ENCODE results near the gene PHIP. TPM values are rescaled to one million over a fixed set of nuclear protein-coding genes. Genes with fewer than 3 reads are reported as not detected.

The PHIP gene
- total RNA-seq, 4 donors from 2014 or later, result 32.2 to 41.0 (median 36.8) TPM

DNA sequence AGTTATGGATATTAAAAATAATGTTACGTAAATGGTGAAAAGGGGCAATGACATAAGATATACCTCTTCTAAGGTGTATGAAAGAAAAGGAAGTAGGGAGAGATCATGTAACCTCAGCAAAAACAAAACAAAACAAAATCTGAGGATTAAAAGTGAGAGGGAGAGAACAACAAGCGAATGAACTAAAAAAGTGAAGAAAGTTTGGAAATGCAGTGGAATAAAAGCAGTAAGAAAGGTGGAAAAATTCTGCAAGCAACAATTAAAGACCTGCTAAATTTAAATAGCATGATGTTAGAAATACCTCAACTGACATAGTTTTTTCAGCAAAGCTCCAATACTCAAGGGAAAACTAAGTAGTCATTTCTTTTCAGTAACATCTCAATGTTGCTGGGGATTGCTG lies 48.0 kb downstream of the PHIP start:
- no peak overlapping the region for H3K4me3 ChIP-seq
- WGBS, 2 donors, result 99% methylated on average over 2 of the region's 2 CpGs
- TF ChIP-seq EP300 (IDR thresholded peaks at IDR 0.05), result no peak
- TF ChIP-seq, protein P1, sequence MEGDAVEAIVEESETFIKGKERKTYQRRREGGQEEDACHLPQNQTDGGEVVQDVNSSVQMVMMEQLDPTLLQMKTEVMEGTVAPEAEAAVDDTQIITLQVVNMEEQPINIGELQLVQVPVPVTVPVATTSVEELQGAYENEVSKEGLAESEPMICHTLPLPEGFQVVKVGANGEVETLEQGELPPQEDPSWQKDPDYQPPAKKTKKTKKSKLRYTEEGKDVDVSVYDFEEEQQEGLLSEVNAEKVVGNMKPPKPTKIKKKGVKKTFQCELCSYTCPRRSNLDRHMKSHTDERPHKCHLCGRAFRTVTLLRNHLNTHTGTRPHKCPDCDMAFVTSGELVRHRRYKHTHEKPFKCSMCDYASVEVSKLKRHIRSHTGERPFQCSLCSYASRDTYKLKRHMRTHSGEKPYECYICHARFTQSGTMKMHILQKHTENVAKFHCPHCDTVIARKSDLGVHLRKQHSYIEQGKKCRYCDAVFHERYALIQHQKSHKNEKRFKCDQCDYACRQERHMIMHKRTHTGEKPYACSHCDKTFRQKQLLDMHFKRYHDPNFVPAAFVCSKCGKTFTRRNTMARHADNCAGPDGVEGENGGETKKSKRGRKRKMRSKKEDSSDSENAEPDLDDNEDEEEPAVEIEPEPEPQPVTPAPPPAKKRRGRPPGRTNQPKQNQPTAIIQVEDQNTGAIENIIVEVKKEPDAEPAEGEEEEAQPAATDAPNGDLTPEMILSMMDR (IDR thresholded peaks at IDR 0.05), result no peak
- TF ChIP-seq POLR2A (IDR thresholded peaks at IDR 0.05), result no peak
- no peaks in the 10 kb centered on the region for H3K9me3 ChIP-seq
- no peaks in the 10 kb centered on the region for H3K27me3 ChIP-seq
- DNase-seq (ENCODE audit: low spot score in 2 of 2), result no peak
- peaks cover 0 to 23% (median 0%) of the 10 kb centered on the region in 3 donors for H3K36me3 ChIP-seq
- H3K4me1 ChIP-seq, result peaks cover 0 to 11% (median 0%) of the 10 kb centered on the region in 4 donors
- no peak overlapping the region for H3K27ac ChIP-seq

DNA sequence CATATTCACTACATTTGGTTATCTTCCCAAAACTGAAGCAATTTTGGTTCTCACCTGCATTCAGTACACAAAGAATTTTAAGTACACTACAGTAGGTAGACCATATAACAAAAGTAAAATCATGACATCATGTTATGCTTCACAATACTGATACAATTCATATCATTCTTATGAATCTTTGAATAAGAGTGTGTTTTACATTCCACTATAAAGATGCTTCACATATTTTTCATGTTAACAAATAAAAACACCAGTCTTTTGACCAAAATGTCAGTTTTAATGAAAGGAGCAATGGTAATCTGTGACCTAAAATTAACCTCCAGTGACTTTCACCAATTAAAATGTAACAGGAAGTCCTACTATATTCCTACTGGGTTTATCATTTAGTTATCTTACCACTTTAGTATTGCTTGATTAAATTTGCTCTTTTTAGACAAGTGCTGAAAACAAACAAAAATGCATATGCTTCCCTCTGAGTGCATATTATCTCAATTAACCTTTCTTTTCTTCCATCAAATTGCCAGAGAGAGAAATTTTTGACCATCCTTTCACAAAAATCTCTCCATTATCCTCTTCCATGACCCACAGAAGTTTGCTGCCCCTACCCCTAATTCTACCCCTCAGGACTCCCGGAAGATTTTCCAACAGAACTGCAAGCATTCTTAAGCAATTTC lies 49.3 kb downstream of the PHIP start:
- DNase-seq (ENCODE audit: low spot score in 2 of 2), result no peak
- Histone ChIP-seq H3K27me3 (no peaks in the 10 kb centered on the region), H3K4me1 (peaks cover 0 to 10% (median 0%) of the 10 kb centered on the region in 4 donors), H3K27ac (no peak overlapping the region), H3K36me3 (peaks cover 0 to 25% (median 0%) of the 10 kb centered on the region in 3 donors), H3K9me3 (no peaks in the 10 kb centered on the region), H3K4me3 (no peak overlapping the region)
- TF ChIP-seq EP300 (IDR thresholded peaks at IDR 0.05), result no peak
- no peak for TF ChIP-seq POLR2A (IDR thresholded peaks at IDR 0.05)
- TF ChIP-seq, protein P1 (IDR thresholded peaks at IDR 0.05), result no peak
- WGBS, 2 donors, result 81 to 94% methylated on average over 1 of the region's 1 CpG

DNA sequence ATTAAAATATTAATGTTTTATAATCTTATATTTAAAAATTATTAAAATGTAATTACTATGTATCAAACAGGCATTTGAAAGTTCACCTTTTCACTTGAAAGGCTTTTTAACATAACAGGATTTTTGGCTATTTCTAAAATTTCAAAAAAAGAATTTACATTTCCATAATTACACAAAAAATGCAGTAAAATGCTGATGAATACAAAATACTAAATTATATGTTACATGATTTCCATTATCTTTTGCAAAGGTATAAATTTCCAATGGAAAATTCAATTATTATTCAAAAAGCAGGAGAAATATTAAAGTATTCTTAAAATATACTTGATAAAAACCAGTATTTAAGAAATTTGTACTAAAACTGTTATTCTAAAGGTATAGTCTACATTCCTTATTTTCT lies 66.1 kb downstream of the PHIP start:
- Histone ChIP-seq H3K27ac (no peak overlapping the region), H3K9me3 (no peaks in the 10 kb centered on the region), H3K36me3 (peaks cover 0 to 29% (median 0%) of the 10 kb centered on the region in 3 donors), H3K27me3 (no peaks in the 10 kb centered on the region), H3K4me1 (no peaks in the 10 kb centered on the region), H3K4me3 (no peak overlapping the region)
- TF ChIP-seq EP300 (IDR thresholded peaks at IDR 0.05), result no peak
- no peak for TF ChIP-seq POLR2A (IDR thresholded peaks at IDR 0.05)
- TF ChIP-seq, protein P1 (IDR thresholded peaks at IDR 0.05), result no peak
- no peak for DNase-seq (ENCODE audit: low spot score in 2 of 2)

- Histone ChIP-seq H3K4me3 (no peak overlapping the region), H3K27me3 (no peaks in the 10 kb centered on the region), H3K36me3 (peaks cover 0 to 25% (median 0%) of the 10 kb centered on the region in 3 donors), H3K27ac (no peak overlapping the region), H3K4me1 (peaks cover 0 to 10% (median 0%) of the 10 kb centered on the region in 4 donors), H3K9me3 (no peaks in the 10 kb centered on the region)
- DNase-seq (ENCODE audit: low spot score in 2 of 2), result no peak
- 94 to 100% methylated on average over 1 of the region's 1 CpG for WGBS, 2 donors
- TF ChIP-seq POLR2A (IDR thresholded peaks at IDR 0.05) (no peak), EP300 (IDR thresholded peaks at IDR 0.05) (no peak)
- TF ChIP-seq, protein P1 (IDR thresholded peaks at IDR 0.05), result no peak
These were observed 67.6 kb downstream of the PHIP start for GRCh38 chr6:79010422-79010821.

DNA sequence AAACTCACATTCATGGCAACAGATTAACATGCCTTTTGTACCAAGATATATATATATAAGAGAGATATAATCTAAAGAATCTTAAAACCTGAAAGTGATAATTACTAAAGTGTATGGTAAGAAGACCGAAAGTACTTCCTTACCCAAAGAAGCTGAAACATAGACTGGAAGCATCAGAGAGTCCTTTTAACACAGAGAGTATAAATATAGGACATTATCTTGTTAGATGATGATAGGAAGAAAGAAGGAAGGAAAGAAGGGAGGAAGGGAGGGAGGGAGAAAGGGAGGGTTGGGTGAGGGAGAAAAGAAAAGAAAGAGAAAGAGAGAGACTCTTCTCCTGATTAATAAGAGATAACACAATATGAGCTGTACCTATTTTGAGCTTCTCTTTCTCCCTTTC lies 68.2 kb downstream of the PHIP start:
- Histone ChIP-seq H3K4me3 (no peak overlapping the region), H3K36me3 (peaks cover 0 to 21% (median 0%) of the 10 kb centered on the region in 3 donors), H3K27ac (no peak overlapping the region), H3K9me3 (no peaks in the 10 kb centered on the region), H3K27me3 (no peaks in the 10 kb centered on the region), H3K4me1 (peaks cover 0 to 16% (median 0%) of the 10 kb centered on the region in 4 donors)
- TF ChIP-seq, protein P1 (IDR thresholded peaks at IDR 0.05), result no peak
- TF ChIP-seq POLR2A (IDR thresholded peaks at IDR 0.05), result no peak
- TF ChIP-seq EP300 (IDR thresholded peaks at IDR 0.05), result no peak
- no peak for DNase-seq (ENCODE audit: low spot score in 2 of 2)
- 91 to 97% methylated on average over 1 of the region's 1 CpG for WGBS, 2 donors
